Neural cell (in vitro differentiated cells): ENCODE results near the gene RSAD1.

ENCODE experiments used
- CTCF ChIP-seq: fragments of 450-650 bp; IDR thresholded peaks from 2 replicates; pipeline ENCODE4 v1.5.1; 2014; ENCODE audit warnings: antibody characterized with exemption, mild to moderate bottlenecking, moderate library complexity; ENCODE audit not compliant: poor library complexity, severe bottlenecking
- EZH2 ChIP-seq: fragments of 200-600, 300-800 bp; shearing (Covaris generic), sonication (generic); IDR thresholded peaks from 2 replicates; pipeline ENCODE4 v1.6.1; 2014; ENCODE audit warnings: antibody characterized with exemption, low read length, borderline replicate concordance, mild to moderate bottlenecking; ENCODE audit not compliant: insufficient read depth, poor library complexity, severe bottlenecking
- RAD21 ChIP-seq: fragments of 450-650 bp; conservative IDR thresholded peaks from 2 replicates; pipeline ENCODE4 v1.6.1; 2014; ENCODE audit warnings: antibody characterized with exemption, mild to moderate bottlenecking, moderate library complexity
- TF ChIP-seq, protein P1 (sequence below): IDR thresholded peaks from 2 replicates; pipeline ENCODE4 v1.6.1; 2012; ENCODE audit warnings: borderline replicate concordance

GRCh38 chr17:50499721-50500120 lies 21.1 kb downstream of the RSAD1 start:
- TF ChIP-seq EZH2: no peak
- no peak for TF ChIP-seq CTCF
- TF ChIP-seq, protein P1, sequence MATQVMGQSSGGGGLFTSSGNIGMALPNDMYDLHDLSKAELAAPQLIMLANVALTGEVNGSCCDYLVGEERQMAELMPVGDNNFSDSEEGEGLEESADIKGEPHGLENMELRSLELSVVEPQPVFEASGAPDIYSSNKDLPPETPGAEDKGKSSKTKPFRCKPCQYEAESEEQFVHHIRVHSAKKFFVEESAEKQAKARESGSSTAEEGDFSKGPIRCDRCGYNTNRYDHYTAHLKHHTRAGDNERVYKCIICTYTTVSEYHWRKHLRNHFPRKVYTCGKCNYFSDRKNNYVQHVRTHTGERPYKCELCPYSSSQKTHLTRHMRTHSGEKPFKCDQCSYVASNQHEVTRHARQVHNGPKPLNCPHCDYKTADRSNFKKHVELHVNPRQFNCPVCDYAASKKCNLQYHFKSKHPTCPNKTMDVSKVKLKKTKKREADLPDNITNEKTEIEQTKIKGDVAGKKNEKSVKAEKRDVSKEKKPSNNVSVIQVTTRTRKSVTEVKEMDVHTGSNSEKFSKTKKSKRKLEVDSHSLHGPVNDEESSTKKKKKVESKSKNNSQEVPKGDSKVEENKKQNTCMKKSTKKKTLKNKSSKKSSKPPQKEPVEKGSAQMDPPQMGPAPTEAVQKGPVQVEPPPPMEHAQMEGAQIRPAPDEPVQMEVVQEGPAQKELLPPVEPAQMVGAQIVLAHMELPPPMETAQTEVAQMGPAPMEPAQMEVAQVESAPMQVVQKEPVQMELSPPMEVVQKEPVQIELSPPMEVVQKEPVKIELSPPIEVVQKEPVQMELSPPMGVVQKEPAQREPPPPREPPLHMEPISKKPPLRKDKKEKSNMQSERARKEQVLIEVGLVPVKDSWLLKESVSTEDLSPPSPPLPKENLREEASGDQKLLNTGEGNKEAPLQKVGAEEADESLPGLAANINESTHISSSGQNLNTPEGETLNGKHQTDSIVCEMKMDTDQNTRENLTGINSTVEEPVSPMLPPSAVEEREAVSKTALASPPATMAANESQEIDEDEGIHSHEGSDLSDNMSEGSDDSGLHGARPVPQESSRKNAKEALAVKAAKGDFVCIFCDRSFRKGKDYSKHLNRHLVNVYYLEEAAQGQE: no peak
- TF ChIP-seq RAD21: no peak
